ENCODE results near the gene SLC25A43. TPM values are rescaled to one million over a fixed set of nuclear protein-coding genes. Genes with fewer than 3 reads are reported as not detected.

SLC25A43 gene
- total RNA-seq, 1 donor from 2014 or later, result 13.5 TPM

GRCh38 chrX:119411959-119412358, 12.8 kb downstream of the SLC25A43 start:
- H3K27me3 ChIP-seq, result no peaks in the 10 kb centered on the region
- no peak overlapping the region for H3K4me3 ChIP-seq
- TF ChIP-seq CTCF (IDR thresholded peaks at IDR 0.05), result no peak
- no peaks in the 10 kb centered on the region for H3K9me3 ChIP-seq
- H3K27ac ChIP-seq, result no peak overlapping the region
- DNase-seq (peak; percentile 62), ATAC-seq (peak; percentile 67)
- intact Hi-C loops (cut with DNase I), result no loop called here
- H3K4me1 ChIP-seq, result no peaks in the 10 kb centered on the region
- H3K36me3 ChIP-seq, result no peaks in the 10 kb centered on the region

GRCh38 chrX:119417376-119417775, 18.2 kb downstream of the SLC25A43 start:
- ATAC-seq (no peak), DNase-seq (no peak)
- Histone ChIP-seq H3K27ac (no peak overlapping the region), H3K9me3 (no peaks in the 10 kb centered on the region), H3K36me3 (no peaks in the 10 kb centered on the region), H3K27me3 (no peaks in the 10 kb centered on the region), H3K4me1 (no peaks in the 10 kb centered on the region), H3K4me3 (no peak overlapping the region)
- intact Hi-C loops (cut with DNase I), result no loop called here
- no peak for TF ChIP-seq CTCF (IDR thresholded peaks at IDR 0.05)

- TF ChIP-seq CTCF (IDR thresholded peaks at IDR 0.05), result no peak
- intact Hi-C loops (cut with DNase I), result no loop called here
- no peaks in the 10 kb centered on the region for H3K9me3 ChIP-seq
- no peaks in the 10 kb centered on the region for H3K36me3 ChIP-seq
- DNase-seq (no peak), ATAC-seq (no peak)
- H3K27me3 ChIP-seq, result no peaks in the 10 kb centered on the region
- no peaks in the 10 kb centered on the region for H3K4me1 ChIP-seq
- no peak overlapping the region for H3K4me3 ChIP-seq
- no peak overlapping the region for H3K27ac ChIP-seq
These were observed 18.7 kb downstream of the SLC25A43 start for GRCh38 chrX:119417842-119418241.

GRCh38 chrX:119419146-119419545, 20.0 kb downstream of the SLC25A43 start:
- Histone ChIP-seq H3K4me3 (no peak overlapping the region), H3K4me1 (no peaks in the 10 kb centered on the region), H3K27ac (no peak overlapping the region), H3K27me3 (no peaks in the 10 kb centered on the region), H3K9me3 (no peaks in the 10 kb centered on the region), H3K36me3 (no peaks in the 10 kb centered on the region)
- DNase-seq (no peak), ATAC-seq (no peak)
- no peak for TF ChIP-seq CTCF (IDR thresholded peaks at IDR 0.05)
- intact Hi-C loops (cut with DNase I), result no loop called here

- no peak overlapping the region for H3K27ac ChIP-seq
- TF ChIP-seq CTCF (IDR thresholded peaks at IDR 0.05), result no peak
- DNase-seq, result no peak
- H3K36me3 ChIP-seq, result no peaks in the 10 kb centered on the region
- no peak for ATAC-seq
- intact Hi-C loops (cut with DNase I), result no loop called here
- no peak overlapping the region for H3K4me3 ChIP-seq
- no peaks in the 10 kb centered on the region for H3K27me3 ChIP-seq
- no peaks in the 10 kb centered on the region for H3K9me3 ChIP-seq
- H3K4me1 ChIP-seq, result no peaks in the 10 kb centered on the region
These were observed 20.8 kb downstream of the SLC25A43 start for GRCh38 chrX:119419898-119420297.

- Histone ChIP-seq H3K27ac (no peak overlapping the region), H3K4me1 (no peaks in the 10 kb centered on the region), H3K9me3 (no peaks in the 10 kb centered on the region), H3K4me3 (no peak overlapping the region), H3K27me3 (no peaks in the 10 kb centered on the region), H3K36me3 (no peaks in the 10 kb centered on the region)
- intact Hi-C loops (cut with DNase I), result no loop called here
- ATAC-seq (no peak), DNase-seq (no peak)
- no peak for TF ChIP-seq CTCF (IDR thresholded peaks at IDR 0.05)
These were observed 22.0 kb downstream of the SLC25A43 start for GRCh38 chrX:119421016-119421705.
